TTC549 (cell line): Measurements from ENCODE around the gene GLI3.
"Not testable (repeated sequence)": the region's sequence is repeated elsewhere in the genome, so short reads cannot be mapped to it uniquely, and the experiment has no call there.

Source experiments
- FAIRE-seq: peaks from 2 replicates; lab custom pipeline; 2012; peaks lifted over from hg19 to GRCh38; lab: Jason Lieb, UNC

Gene GLI3

GRCh38 chr7:42210779-42211178 is 26.2 kb downstream of the GLI3 start:
- no peak for FAIRE-seq

GRCh38 chr7:42210333-42210732 is 26.7 kb downstream of the GLI3 start:
- FAIRE-seq: no peak

DNA sequence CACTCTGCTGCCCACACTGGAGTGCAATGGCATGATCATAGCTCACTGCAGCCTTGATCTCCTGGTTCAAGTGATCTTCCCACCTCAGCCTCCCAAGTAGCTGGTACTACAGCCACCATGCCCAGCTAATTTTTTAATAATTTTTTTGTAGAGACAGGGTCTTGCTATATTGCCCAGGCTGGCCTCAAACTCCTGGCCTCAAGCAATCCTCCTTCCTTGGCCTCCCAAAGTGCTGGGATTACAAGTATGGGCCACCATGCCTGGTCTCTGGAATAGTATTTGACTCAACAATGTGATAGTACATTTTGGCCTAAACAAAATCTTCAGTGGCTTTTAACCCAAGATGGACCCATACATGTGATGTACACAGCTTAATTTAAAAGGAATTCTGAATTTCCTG is 27.9 kb downstream of the GLI3 start:
- FAIRE-seq: not testable (repeated sequence)

GRCh38 chr7:42208572-42208971 is 28.4 kb downstream of the GLI3 start:
- no peak for FAIRE-seq

- no peak for FAIRE-seq
Observed at GRCh38 chr7:42207420-42207819, 29.6 kb downstream of the GLI3 start.

GRCh38 chr7:42203336-42203735 is 33.7 kb downstream of the GLI3 start:
- no peak for FAIRE-seq

DNA sequence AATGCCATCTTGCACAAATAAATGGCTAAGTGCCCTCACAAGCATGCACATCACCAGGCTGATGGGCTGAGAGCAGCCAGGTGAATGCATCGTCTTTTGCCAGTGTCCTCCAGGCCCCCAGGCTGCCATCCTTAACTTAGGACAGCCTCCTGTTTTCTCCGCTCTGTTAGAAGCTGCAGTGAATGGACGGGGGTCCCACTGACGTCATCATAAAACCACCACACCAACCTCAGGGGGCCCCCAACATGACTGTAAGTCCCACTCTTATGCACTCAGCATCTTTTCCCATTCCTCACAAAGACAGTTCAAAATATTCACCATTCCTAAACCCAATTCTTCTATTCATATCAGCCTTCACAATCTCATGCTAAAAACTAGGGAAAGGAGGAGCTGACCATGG is 34.4 kb downstream of the GLI3 start:
- FAIRE-seq: no peak

DNA sequence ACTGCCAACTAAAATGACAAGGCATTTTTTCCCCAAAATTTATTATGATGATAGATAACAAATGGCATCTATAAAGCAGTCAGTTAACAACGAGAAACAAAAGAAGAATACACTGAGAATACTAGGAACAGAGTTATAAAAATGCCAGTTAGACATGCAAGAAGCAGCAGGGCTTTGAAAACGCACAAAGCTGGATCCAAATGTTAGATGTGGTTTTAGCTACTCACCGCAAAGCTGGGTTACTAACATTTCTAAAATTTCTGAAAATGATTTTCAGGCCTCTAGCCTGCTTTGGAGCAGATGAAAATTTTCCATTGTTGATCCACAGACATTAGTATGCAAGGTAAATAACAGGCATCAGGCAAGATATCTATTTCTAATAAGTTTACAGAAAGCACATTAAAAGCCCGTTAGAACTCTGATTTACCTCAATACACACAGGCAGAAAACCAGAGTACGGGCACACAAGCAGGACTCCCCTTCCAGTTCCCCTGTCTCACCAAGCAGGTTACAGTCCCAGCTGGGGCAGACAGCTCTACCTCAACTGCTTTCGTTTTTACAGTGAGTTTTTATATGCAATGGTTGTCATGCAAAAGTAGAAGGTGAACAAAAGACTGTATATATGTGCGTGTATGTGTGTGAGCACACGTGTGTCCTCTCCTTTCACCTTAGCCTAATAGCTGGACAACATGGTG is 37.9 kb downstream of the GLI3 start:
- FAIRE-seq: no peak

DNA sequence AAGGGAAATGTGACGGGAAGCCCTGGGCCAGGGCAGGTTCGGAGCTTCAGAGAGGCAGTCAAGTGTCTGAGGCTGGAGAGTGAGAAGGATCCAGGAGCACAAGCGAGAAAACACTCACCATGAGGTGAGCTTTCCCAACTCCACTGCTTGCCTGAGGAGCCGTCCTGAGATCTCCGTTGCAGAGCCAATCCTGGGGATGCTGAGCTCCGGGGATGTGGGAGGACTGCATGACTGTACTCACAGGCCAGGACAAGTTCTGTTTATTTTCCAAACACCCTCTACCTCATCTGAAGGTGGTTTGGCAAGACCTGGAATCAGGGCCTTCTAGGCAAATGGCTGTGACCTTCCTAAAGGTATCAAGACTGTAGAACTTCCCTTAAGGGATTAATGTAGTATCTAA is 38.7 kb downstream of the GLI3 start:
- FAIRE-seq: no peak

DNA sequence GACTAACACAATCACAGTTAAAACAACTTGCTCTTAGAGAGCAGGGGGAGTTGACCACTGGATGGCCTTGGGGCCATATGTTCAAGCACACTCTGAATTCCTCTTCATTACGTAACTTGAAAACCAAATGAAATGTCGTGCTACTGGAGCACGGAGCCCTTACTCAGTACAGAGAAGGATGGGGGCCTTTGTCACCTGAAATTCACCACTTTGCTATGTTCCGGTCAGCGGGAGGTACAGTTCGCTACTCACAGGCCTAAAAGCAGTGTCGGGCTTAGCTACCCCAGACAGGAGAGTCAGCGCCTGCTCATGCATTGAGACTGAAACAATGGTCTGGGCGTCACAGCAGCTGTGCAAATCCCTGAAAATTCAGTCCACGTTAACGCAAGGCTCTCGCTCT is 39.6 kb downstream of the GLI3 start:
- FAIRE-seq: no peak

DNA sequence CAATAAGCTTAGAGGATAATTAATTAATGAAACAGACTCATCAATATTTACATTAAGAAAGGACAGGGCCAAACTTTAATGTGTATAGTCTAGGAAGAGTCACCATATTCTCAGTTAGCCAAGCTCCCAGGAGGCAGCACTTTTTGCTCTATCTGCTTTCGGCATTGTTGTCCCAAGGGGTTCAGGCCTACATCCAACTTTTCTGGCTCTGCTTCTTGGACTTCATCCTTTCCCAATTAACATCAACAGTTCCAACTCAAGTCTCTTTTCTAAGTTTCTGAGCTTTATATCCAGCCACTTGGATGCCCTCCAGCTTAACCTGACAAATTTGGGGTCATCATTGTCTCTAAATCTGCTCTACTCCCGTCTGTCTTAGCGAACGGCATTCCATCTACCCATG is 42.8 kb downstream of the GLI3 start:
- FAIRE-seq: no peak

DNA sequence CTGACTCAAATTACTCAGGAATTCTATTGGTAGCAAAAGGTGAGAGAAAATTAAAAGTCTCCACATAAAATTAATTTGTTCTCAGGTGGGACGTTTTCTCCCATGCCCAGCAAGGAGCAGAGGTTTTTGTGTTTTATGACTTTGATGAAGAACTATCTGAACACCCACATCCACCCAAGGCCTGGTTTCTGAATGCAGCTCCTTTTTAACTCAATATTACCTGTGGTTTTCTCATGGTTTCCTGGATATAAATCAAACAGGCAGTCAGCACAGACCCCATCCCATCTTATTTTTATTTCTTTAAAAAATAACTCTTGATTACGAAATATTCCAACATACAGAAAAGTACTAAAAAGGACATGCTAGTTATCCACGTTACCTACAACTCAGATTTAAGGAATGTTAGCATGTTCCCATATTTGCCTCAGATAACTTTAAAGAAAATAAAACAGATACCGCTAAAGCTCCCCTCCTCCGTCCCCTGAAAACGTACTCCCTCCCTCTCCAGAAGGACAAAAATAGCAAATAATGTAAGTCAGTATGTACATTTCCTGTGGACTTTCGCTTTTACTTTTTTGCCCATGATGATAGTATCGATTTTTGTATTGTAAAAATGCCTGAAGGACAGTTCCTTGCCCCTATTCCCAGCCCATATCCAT is 43.4 kb downstream of the GLI3 start:
- FAIRE-seq: no peak

GRCh38 chr7:42192851-42193461 is 44.1 kb downstream of the GLI3 start:
- FAIRE-seq: no peak

- no peak for FAIRE-seq
Observed at GRCh38 chr7:42192066-42192465, 44.9 kb downstream of the GLI3 start.

GRCh38 chr7:42189535-42189934 is 47.5 kb downstream of the GLI3 start:
- no peak for FAIRE-seq

DNA sequence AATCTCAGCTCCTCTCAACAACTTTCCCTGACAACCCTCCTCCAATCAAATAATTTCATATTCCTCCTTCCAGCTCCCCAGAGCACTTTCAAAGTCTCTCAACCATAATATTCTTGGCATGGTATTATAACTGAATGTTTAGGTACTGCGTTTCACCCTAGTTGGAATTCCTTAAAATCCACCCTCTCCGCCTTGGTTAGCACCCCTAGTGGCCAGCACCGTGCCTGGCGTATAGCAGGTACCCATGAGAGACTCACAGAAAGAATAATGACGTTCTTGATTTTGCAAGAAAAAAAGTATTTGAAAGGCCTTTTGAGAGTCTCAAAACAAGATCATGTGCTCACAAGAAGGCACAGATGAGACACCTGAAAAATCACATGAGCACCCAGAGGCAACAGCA is 50.9 kb downstream of the GLI3 start:
- FAIRE-seq: no peak

GRCh38 chr7:42185726-42186125 is 51.3 kb downstream of the GLI3 start:
- no peak for FAIRE-seq

DNA sequence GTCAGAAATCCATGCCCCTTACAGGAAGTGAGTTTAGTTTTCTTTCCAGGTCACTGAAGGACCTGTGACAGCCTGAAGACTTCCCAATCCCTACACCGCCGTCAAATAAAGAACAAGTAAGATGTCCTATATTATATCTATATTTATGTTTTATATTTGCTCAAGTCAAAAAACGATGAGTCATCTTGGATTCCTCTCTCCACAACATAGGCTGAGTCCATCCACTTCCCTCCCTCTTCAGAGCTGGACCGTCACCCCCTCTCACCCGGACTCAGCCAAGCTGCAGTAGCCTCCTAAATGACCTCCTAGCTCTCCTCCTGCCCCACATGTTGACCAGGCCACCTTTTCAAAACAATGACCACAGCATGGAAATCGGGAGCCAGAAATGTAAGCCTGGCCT is 53.5 kb downstream of the GLI3 start:
- FAIRE-seq: no peak

DNA sequence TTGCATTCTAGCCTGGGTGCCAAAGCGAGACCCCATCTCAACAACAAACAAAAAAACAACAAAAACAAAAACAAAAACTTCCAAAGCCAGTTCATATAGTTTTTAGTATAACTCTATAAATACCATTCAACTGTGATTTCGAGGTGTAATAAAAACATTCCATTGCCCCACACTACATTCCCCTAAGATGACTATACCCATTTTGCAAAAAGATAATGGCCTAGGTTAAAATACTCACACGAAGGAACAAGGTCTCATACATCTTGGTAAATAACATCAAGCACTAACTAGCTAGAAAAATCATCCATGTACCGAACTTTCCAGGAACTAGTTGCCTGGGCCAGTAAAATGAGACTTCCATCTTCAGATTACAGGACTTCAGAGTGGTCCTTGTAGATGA is 55.4 kb downstream of the GLI3 start:
- FAIRE-seq: no peak

- no peak for FAIRE-seq
Observed at GRCh38 chr7:42180806-42181205, 56.2 kb downstream of the GLI3 start.

DNA sequence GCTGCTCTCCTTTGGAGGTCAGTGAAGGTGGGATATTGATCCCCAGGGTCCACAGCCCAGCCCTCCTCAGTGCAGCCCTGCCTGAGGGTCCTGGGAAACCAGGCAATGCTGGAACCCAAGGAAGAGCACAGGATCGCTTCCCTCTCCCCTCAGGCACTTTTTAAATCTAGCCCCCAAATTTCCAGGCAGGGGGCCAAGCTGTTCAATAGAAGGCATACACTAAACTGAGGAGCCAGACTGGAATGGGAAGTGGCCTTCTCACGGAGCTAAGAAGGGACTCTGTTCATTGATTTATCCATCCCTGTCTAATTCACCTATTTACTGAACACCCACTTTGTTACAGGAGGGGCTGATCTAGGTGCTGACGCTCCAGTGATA is 60.3 kb downstream of the GLI3 start:
- FAIRE-seq: no peak

- FAIRE-seq: no peak
Observed at GRCh38 chr7:42175834-42176723, 60.9 kb downstream of the GLI3 start.

DNA sequence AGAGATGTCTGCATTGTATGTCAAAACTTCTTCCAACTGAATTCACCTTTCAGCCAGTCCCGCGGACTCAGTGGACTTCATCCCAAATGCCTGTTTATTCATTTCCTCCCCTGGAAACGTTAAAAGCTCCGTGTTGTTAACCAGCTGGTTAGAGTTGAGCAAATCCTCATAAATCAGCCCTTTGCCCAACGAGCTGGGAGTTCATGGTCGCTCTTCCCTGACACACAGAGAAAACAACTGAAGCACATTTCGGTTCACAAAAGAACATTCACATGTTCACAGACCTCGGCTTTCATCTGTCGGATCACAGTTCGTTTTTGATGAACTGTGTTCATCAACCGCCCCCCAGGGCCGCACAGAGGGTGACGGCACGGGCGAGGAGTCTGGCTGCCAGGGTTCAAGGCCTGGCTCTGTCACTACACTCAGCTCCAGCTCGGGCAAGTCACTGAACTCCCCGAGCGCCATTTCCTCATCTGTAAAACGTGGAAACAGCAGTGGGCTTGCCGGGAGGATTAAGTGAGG is 62.6 kb downstream of the GLI3 start:
- FAIRE-seq: no peak
